Progenitor cell of endocrine pancreas (in vitro differentiated cells): Measurements from ENCODE around the gene DIAPH2. TPM values are rescaled to one million over a fixed set of nuclear protein-coding genes. Genes with fewer than 3 reads are reported as not detected.

ENCODE experiments used
- DNase-seq: peaks from one replicate; pipeline ENCODE4 v3.0.0; 2021; ENCODE audit warnings: low spot score; ENCODE audit not compliant: unreplicated experiment
- H3K27ac Mint-ChIP-seq: 2 replicates; pipeline ENCODE4 v1.8.0; 2021; ENCODE audit warnings: mild to moderate bottlenecking, moderate library complexity, mixed read lengths
- H3K27me3 Mint-ChIP-seq: 2 replicates; pipeline ENCODE4 v1.8.0; 2021; ENCODE audit warnings: mixed read lengths
- H3K36me3 Mint-ChIP-seq: 2 replicates; pipeline ENCODE4 v1.8.0; 2022; ENCODE audit warnings: mixed read lengths; ENCODE audit not compliant: insufficient read depth
- H3K4me1 Mint-ChIP-seq: 2 replicates; pipeline ENCODE4 v1.8.0; 2021; ENCODE audit warnings: low read depth, mixed read lengths
- H3K4me3 Mint-ChIP-seq: 2 replicates; pipeline ENCODE4 v1.8.0; 2021; ENCODE audit warnings: low read depth, mild to moderate bottlenecking, moderate library complexity, mixed read lengths
- H3K9me3 Mint-ChIP-seq: 2 replicates; pipeline ENCODE4 v1.8.0; 2021; ENCODE audit warnings: low read depth, mixed read lengths
- total RNA-seq: library from RNA; stranded (reverse); gene quantifications from 2 replicates; pipeline ENCODE4 v1.2.1, GENCODE V29; 2021
- TF ChIP-seq, protein P1 (sequence below): fragments of 200-600 bp; sonication (generic); IDR thresholded peaks from one replicate; pipeline ENCODE4 v1.5.0; 2021; ENCODE audit warnings: antibody characterized with exemption, mild to moderate bottlenecking; ENCODE audit not compliant: unreplicated experiment

Gene DIAPH2
- total RNA-seq, 1 donor from 2014 or later = 29.7 TPM

DNA sequence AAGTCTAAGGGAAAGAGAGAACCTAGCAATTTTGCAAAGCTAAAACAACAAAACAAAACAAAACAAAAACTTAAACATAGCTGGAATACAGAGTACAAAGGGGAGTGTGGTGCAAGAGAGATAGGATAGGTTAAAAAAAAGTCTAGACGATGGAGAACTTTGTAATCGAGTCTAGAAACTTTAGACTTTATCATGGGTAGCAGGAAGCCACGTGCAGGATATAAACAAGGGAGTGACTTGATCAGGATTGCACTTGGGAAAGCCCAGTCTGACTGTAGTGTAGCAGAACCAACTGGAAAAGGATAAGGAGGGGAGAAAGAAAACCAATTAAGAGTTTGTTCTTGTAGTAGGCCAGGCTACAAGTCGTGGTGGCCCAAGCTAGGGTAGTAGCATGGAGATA lies 949.2 kb downstream of the DIAPH2 start:
- Mint-ChIP-seq H3K4me3 (no peak overlapping the region), H3K4me1 (peaks cover 9% of the 10 kb centered on the region), H3K36me3 (no peaks in the 10 kb centered on the region), H3K9me3 (no peaks in the 10 kb centered on the region), H3K27ac (no peak overlapping the region), H3K27me3 (no peaks in the 10 kb centered on the region)
- TF ChIP-seq, protein P1, sequence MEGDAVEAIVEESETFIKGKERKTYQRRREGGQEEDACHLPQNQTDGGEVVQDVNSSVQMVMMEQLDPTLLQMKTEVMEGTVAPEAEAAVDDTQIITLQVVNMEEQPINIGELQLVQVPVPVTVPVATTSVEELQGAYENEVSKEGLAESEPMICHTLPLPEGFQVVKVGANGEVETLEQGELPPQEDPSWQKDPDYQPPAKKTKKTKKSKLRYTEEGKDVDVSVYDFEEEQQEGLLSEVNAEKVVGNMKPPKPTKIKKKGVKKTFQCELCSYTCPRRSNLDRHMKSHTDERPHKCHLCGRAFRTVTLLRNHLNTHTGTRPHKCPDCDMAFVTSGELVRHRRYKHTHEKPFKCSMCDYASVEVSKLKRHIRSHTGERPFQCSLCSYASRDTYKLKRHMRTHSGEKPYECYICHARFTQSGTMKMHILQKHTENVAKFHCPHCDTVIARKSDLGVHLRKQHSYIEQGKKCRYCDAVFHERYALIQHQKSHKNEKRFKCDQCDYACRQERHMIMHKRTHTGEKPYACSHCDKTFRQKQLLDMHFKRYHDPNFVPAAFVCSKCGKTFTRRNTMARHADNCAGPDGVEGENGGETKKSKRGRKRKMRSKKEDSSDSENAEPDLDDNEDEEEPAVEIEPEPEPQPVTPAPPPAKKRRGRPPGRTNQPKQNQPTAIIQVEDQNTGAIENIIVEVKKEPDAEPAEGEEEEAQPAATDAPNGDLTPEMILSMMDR = no peak
- DNase-seq = no peak

GRCh38 chrX:97636473-97637140 lies 952.0 kb downstream of the DIAPH2 start:
- Mint-ChIP-seq H3K9me3 (no peaks in the 10 kb centered on the region), H3K27ac (no peak overlapping the region), H3K36me3 (no peaks in the 10 kb centered on the region), H3K4me1 (peaks cover 17% of the 10 kb centered on the region), H3K27me3 (no peaks in the 10 kb centered on the region), H3K4me3 (no peak overlapping the region)
- DNase-seq = no peak
- TF ChIP-seq, protein P1 = no peak

DNA sequence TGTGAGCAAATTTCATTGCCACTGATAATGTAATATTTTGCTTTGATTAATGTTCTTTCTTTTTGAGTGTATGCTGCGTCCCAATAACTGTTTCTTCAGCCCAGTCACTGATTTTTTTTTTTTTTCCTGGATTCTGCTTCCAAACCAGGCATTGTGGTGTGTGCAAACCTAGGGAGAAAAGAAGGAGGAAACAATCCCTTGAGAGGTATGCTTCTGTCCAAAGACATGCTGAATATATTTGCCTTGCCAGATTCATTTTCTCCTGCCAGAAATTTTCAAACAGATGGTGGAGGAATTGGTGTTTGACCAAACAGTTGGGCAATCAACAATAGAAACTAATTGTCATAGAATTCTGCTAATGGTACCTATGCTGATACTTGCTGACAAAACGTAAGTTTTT lies 952.6 kb downstream of the DIAPH2 start:
- Mint-ChIP-seq H3K27ac (no peak overlapping the region), H3K4me3 (no peak overlapping the region), H3K4me1 (peaks cover 24% of the 10 kb centered on the region), H3K27me3 (no peaks in the 10 kb centered on the region), H3K36me3 (no peaks in the 10 kb centered on the region), H3K9me3 (no peaks in the 10 kb centered on the region)
- TF ChIP-seq, protein P1 = no peak
- no peak for DNase-seq

DNA sequence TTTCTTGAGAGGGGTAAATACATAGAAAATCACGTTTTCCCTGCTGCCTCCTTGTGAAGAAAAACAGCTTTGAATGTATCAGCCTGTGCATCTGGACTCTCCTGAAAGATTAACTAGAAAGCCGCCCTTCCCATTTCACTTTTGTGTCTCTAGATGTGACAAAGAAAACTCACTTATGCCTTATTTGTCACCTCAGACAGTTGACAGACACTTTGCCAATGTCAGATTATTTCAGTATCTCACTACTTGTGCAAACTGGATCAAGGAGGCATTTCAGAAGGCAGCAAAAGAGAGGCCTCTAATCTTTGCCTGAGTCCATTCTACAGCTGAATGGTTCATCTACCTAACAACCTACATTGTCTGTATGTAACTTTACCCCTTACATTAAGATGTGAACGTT lies 954.0 kb downstream of the DIAPH2 start:
- Mint-ChIP-seq H3K4me1 (peaks cover 24% of the 10 kb centered on the region), H3K27me3 (no peaks in the 10 kb centered on the region), H3K27ac (no peak overlapping the region), H3K4me3 (no peak overlapping the region), H3K36me3 (no peaks in the 10 kb centered on the region), H3K9me3 (peaks cover 7% of the 10 kb centered on the region)
- TF ChIP-seq, protein P1 = no peak
- DNase-seq = no peak

- DNase-seq = no peak
- Mint-ChIP-seq H3K9me3 (peaks cover 14% of the 10 kb centered on the region), H3K4me1 (peaks cover 24% of the 10 kb centered on the region), H3K27ac (no peak overlapping the region), H3K36me3 (no peaks in the 10 kb centered on the region), H3K4me3 (no peak overlapping the region), H3K27me3 (no peaks in the 10 kb centered on the region)
- TF ChIP-seq, protein P1 = no peak
Measured at GRCh38 chrX:97639526-97639925, 954.9 kb downstream of the DIAPH2 start.

Other genes with a start within 250 kb of the DIAPH2 start
- 0.91 and 1.6 TPM in 2 replicates for gene RPA4, start 199.1 kb downstream of the DIAPH2 start, total RNA-seq